ENCODE results near the gene DGCR8. TPM values are rescaled to one million over a fixed set of nuclear protein-coding genes. Genes with fewer than 3 reads are reported as not detected.
A peak's percentile ranks its signal among the peaks of the same experiment; 100 is the strongest.

The DGCR8 gene
- total RNA-seq, 1 experiment from 2014 or later: 15.2 TPM

- no peak for DNase-seq (ENCODE audit: extremely low read depth, low read depth)
These were observed 28.1 kb downstream of the DGCR8 start for GRCh38 chr22:20107951-20108756.

- no peak for DNase-seq (ENCODE audit: extremely low read depth, low read depth)
These were observed 28.8 kb downstream of the DGCR8 start for GRCh38 chr22:20108757-20109230.

- no peak for DNase-seq (ENCODE audit: extremely low read depth, low read depth)
These were observed 29.6 kb downstream of the DGCR8 start for GRCh38 chr22:20109411-20110358.

GRCh38 chr22:20110359-20110985 lies 30.4 kb downstream of the DGCR8 start:
- no peak for DNase-seq (ENCODE audit: extremely low read depth, low read depth)

- DNase-seq (ENCODE audit: extremely low read depth, low read depth): peak; percentile 22
These were observed 31.1 kb downstream of the DGCR8 start for GRCh38 chr22:20111045-20111688.

GRCh38 chr22:20111689-20112622 lies 31.9 kb downstream of the DGCR8 start:
- DNase-seq (ENCODE audit: extremely low read depth, low read depth): no peak

GRCh38 chr22:20112623-20113511 lies 32.8 kb downstream of the DGCR8 start:
- DNase-seq (ENCODE audit: extremely low read depth, low read depth): no peak

GRCh38 chr22:20113551-20114310 lies 33.7 kb downstream of the DGCR8 start:
- DNase-seq (ENCODE audit: extremely low read depth, low read depth): no peak

- DNase-seq (ENCODE audit: extremely low read depth, low read depth): no peak
These were observed 34.8 kb downstream of the DGCR8 start for GRCh38 chr22:20114506-20115475.

GRCh38 chr22:20115691-20116375 lies 35.8 kb downstream of the DGCR8 start, which contains the start of gene RANBP1:
TSS of gene RANBP1 (plus strand) at chr22:20116104. CDS start at chr22:20116185, 81 bp downstream.
- DNase-seq (ENCODE audit: extremely low read depth, low read depth): no peak

- no peak for DNase-seq (ENCODE audit: extremely low read depth, low read depth)
These were observed 36.4 kb downstream of the DGCR8 start for GRCh38 chr22:20116376-20116950.

GRCh38 chr22:20116951-20117632 lies 37.1 kb downstream of the DGCR8 start, which contains the start of gene TRMT2A:
TSS of gene TRMT2A (minus strand) at chr22:20117226. CDS start at chr22:20116906, 320 bp downstream.
- peak; percentile 95 for DNase-seq (ENCODE audit: extremely low read depth, low read depth)

GRCh38 chr22:20117633-20118299 lies 37.7 kb downstream of the DGCR8 start:
- DNase-seq (ENCODE audit: extremely low read depth, low read depth): no peak

Data from NCI-H460 (cell line).